ENCODE measurements around the gene ARHGEF2. TPM values are rescaled to one million over a fixed set of nuclear protein-coding genes. Genes with fewer than 3 reads are reported as not detected.

Gene ARHGEF2
- total RNA-seq, 2 donors from 2014 or later, result 162 to 166 TPM

GRCh38 chr1:155954645-155955044 is 23.7 kb downstream of the ARHGEF2 start:
- no peak for TF ChIP-seq CTCF (IDR thresholded peaks at IDR 0.05)
- Histone ChIP-seq H3K4me3 (no peak overlapping the region), H3K36me3 (peaks cover 92% of the 10 kb centered on the region)

GRCh38 chr1:155952505-155952890 is 25.8 kb downstream of the ARHGEF2 start:
- no peaks in the 10 kb centered on the region for H3K9me3 ChIP-seq
- DNase-seq (ENCODE audit: low spot score), result no peak
- ATAC-seq (ENCODE audit: insufficient number of reproducible peaks, low FRiP score, low read depth), result no peak
- TF ChIP-seq CTCF (IDR thresholded peaks at IDR 0.05), result no peak
- H3K4me1 ChIP-seq (ENCODE audit: control insufficient read depth in 1 of 2, low read depth in 2 of 2), result no peaks in the 10 kb centered on the region
- no peaks in the 10 kb centered on the region for H3K27me3 ChIP-seq (replicated peaks; ENCODE audit: insufficient read depth)
- H3K36me3 ChIP-seq, result peaks cover 90% of the 10 kb centered on the region
- peak overlapping the region in 1 of 2 donors; percentile 35 for H3K27ac ChIP-seq
- no peak overlapping the region for H3K4me3 ChIP-seq

More at GRCh38 chr1:155954645-155955044, 23.7 kb downstream of the ARHGEF2 start:
- H3K4me1 ChIP-seq (ENCODE audit: control insufficient read depth in 1 of 2, low read depth in 2 of 2), result peaks cover 0 to 1% of the 10 kb centered on the region in 2 donors
- no peaks in the 10 kb centered on the region for H3K27me3 ChIP-seq (replicated peaks; ENCODE audit: insufficient read depth)
- no peak for ATAC-seq (ENCODE audit: insufficient number of reproducible peaks, low FRiP score, low read depth)
- H3K9me3 ChIP-seq, result no peaks in the 10 kb centered on the region
- H3K27ac ChIP-seq, result no peak overlapping the region
- no peak for DNase-seq (ENCODE audit: low spot score)

GRCh38 chr1:155951753-155952504 is 26.4 kb downstream of the ARHGEF2 start:
- ATAC-seq (ENCODE audit: insufficient number of reproducible peaks, low FRiP score, low read depth) (no peak), DNase-seq (ENCODE audit: low spot score) (no peak)
- Histone ChIP-seq H3K27ac (peak overlapping the region in 1 of 2 donors; percentile 35), H3K9me3 (no peaks in the 10 kb centered on the region), H3K4me1 (ENCODE audit: control insufficient read depth in 1 of 2, low read depth in 2 of 2) (peaks cover 0 to under 1% of the 10 kb centered on the region in 2 donors), H3K4me3 (no peak overlapping the region), H3K27me3 (replicated peaks; ENCODE audit: insufficient read depth) (no peaks in the 10 kb centered on the region), H3K36me3 (peaks cover 88% of the 10 kb centered on the region)
- TF ChIP-seq CTCF (IDR thresholded peaks at IDR 0.05), result no peak

- H3K4me1 ChIP-seq (ENCODE audit: control insufficient read depth in 1 of 2, low read depth in 2 of 2), result peaks cover 5 to 11% of the 10 kb centered on the region in 2 donors
- no peak overlapping the region for H3K4me3 ChIP-seq
- TF ChIP-seq CTCF (IDR thresholded peaks at IDR 0.05), result no peak
- DNase-seq (ENCODE audit: low spot score) (no peak), ATAC-seq (ENCODE audit: insufficient number of reproducible peaks, low FRiP score, low read depth) (no peak)
- peaks cover 84% of the 10 kb centered on the region for H3K36me3 ChIP-seq
- no peaks in the 10 kb centered on the region for H3K27me3 ChIP-seq (replicated peaks; ENCODE audit: insufficient read depth)
- H3K27ac ChIP-seq, result no peak overlapping the region
- no peaks in the 10 kb centered on the region for H3K9me3 ChIP-seq
Measured at GRCh38 chr1:155950829-155951228, 27.5 kb downstream of the ARHGEF2 start.

GRCh38 chr1:155947741-155948140 is 30.6 kb downstream of the ARHGEF2 start:
- Histone ChIP-seq H3K27ac (no peak overlapping the region), H3K27me3 (replicated peaks; ENCODE audit: insufficient read depth) (no peaks in the 10 kb centered on the region), H3K9me3 (no peaks in the 10 kb centered on the region), H3K4me3 (no peak overlapping the region), H3K4me1 (ENCODE audit: control insufficient read depth in 1 of 2, low read depth in 2 of 2) (peaks cover 5 to 22% of the 10 kb centered on the region in 2 donors), H3K36me3 (peaks cover 57% of the 10 kb centered on the region)
- no peak for TF ChIP-seq CTCF (IDR thresholded peaks at IDR 0.05)
- DNase-seq (ENCODE audit: low spot score), result no peak
- no peak for ATAC-seq (ENCODE audit: insufficient number of reproducible peaks, low FRiP score, low read depth)

All from thoracic aorta (tissue), 2 donors.